Common myeloid progenitor, CD34-positive (primary cell): ENCODE results near the gene ZRANB3. TPM values are rescaled to one million over a fixed set of nuclear protein-coding genes. Genes with fewer than 3 reads are reported as not detected.

Experiments
- CTCF ChIA-PET: fragments of 350-600 bp; sonication (Branson Sonifier 250); formaldehyde crosslinking; loops from one replicate; lab custom pipeline; 2021; ENCODE audit warnings: antibody characterized with exemption; lab: Charles Lee
- POLR2A ChIA-PET: fragments of 350-600 bp; sonication (Branson Sonifier 250); formaldehyde crosslinking; loops from one replicate; lab custom pipeline; 2021; ENCODE audit warnings: antibody characterized with exemption; lab: Charles Lee
- DNase-seq, 3 donors: peaks; one replicate each; pipeline versions ENCODE4 v3.0.0 to v3.0.0-alpha.2; 2013
- H3K27ac ChIP-seq, 2 experiments: 1 replicate in 1 of 2; 2 replicates in 1 of 2; pipeline ENCODE4 v1.7.0; 2013; ENCODE audit warnings: inconsistent platforms in 2 of 2, low read length in 2 of 2, mild to moderate bottlenecking in 2 of 2, low read depth in 1 of 2, moderate library complexity in 1 of 2; ENCODE audit not compliant: severe bottlenecking in 2 of 2, insufficient read depth in 1 of 2, poor library complexity in 1 of 2
- H3K27me3 ChIP-seq, 5 experiments: replicated peaks in 2 of 5; 1 replicate in 3 of 5; 2 replicates in 2 of 5; pipeline versions ENCODE4 v1.6.1 to v1.7.0; 2013; ENCODE audit warnings: low read length in 4 of 5, mild to moderate bottlenecking in 2 of 5, moderate library complexity in 2 of 5, inconsistent platforms in 1 of 5; ENCODE audit not compliant: insufficient read depth in 5 of 5, control insufficient read depth in 4 of 5
- H3K36me3 ChIP-seq, 4 experiments: 1 replicate in 2 of 4; 2 replicates in 2 of 4; pipeline versions ENCODE4 v1.6.1 to v1.7.0; 2013; ENCODE audit warnings: low read length in 3 of 4, control low read depth in 1 of 4, mild to moderate bottlenecking in 1 of 4; ENCODE audit not compliant: control insufficient read depth in 4 of 4, insufficient read depth in 4 of 4
- H3K4me1 ChIP-seq, 4 experiments: 1 replicate in 3 of 4; 2 replicates in 1 of 4; pipeline versions ENCODE4 v1.6.1 to v1.7.1; 2013; ENCODE audit warnings: low read length in 3 of 4, mild to moderate bottlenecking in 3 of 4, control low read depth in 1 of 4, inconsistent platforms in 1 of 4, moderate library complexity in 1 of 4; ENCODE audit not compliant: control insufficient read depth in 4 of 4, insufficient read depth in 4 of 4; ENCODE audit errors: control extremely low read depth in 1 of 4
- H3K4me3 ChIP-seq, 7 experiments: 1 replicate in 4 of 7; 2 replicates in 3 of 7; pipeline versions ENCODE4 v1.5.1 to v1.7.0; 2013; ENCODE audit warnings: mild to moderate bottlenecking in 7 of 7, low read length in 6 of 7, moderate library complexity in 6 of 7, inconsistent platforms in 2 of 7, low read depth in 2 of 7, control low read depth in 1 of 7; ENCODE audit not compliant: insufficient read depth in 4 of 7, control insufficient read depth in 1 of 7; ENCODE audit errors: extremely low read depth in 1 of 7
- H3K9me3 ChIP-seq, 5 experiments: 1 replicate in 4 of 5; 2 replicates in 1 of 5; pipeline versions ENCODE4 v1.6.1 to v1.7.1; 2013; ENCODE audit warnings: low read length in 4 of 5, mild to moderate bottlenecking in 2 of 5, inconsistent platforms in 1 of 5, low read depth in 1 of 5, moderate library complexity in 1 of 5; ENCODE audit not compliant: control insufficient read depth in 4 of 5, insufficient read depth in 2 of 5; ENCODE audit errors: control extremely low read depth in 1 of 5
- WGBS: methylation state at CpG from one replicate; pipeline ENCODE4 v1.1.5; 2013; ENCODE audit not compliant: insufficient coverage; 5-methylcytosine and 5-hydroxymethylcytosine counted together
- polyA plus RNA-seq: library from polyadenylated mRNA; unstranded; fragments of 120-200 nt; gene quantifications from one replicate; pipeline ENCODE4 v1.2.1, GENCODE V29; 2013

ZRANB3 gene
- polyA plus RNA-seq, result 10.1 TPM

DNA sequence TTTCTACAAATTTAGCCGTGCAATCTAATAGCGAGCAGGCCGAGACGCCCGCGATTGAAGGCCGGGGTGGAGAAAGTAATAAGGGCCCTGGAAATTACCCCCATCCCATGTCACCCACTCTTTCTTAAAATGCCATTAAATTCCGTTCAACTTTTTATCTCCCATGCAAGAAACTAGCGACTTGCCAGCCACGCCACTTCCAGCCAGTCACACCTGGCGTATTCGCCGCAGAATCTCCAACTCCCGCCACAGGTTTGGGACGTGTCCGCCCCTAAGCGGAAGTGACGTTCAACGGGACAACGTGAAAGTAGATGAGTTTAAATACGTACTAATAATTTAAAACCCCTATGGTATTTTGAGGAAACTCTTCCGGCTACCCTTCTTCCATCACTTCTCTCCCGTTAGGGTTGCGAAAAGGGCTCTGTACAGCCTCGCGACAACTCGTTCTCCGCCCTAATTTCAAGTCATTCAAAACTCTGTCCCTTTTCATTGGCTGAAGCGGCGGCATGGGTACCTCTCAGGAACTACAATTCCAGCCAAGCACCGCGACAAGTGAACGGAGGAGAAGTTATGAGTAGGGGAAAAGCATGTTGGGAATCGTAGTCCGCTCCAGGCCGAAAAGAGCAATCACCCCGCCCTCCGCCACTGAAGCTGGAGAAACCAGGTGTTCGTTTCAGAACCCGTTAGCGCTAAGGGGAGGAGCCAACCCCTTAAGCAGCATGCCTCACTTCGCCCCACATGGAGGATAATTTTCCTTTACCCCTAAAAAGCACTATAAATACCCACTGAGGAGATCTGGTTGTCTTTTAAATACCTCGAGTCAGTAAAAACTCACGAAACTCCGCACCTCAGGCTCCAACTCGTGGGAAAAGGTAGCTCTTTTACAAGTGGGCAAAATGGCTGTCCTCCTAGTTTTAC is at the start of gene ZRANB3:
TSS of gene ZRANB3 (minus strand) at position 906 of the 918 bp plus-strand sequence.
- 0% methylated on average over 29 of the region's 46 CpGs for WGBS
- DNase-seq, result peak; percentile 98 to 99 (median 99)
- peak within 1 kb of the TSS; percentile 94 to 97 for H3K27ac ChIP-seq
- no peaks in the 10 kb centered on the region for H3K36me3 ChIP-seq
- ChIA-PET POLR2A (no interaction called here), CTCF (no interaction called here)
- peaks cover 12 to 25% (median 19%) of the 10 kb centered on the region in 4 experiments for H3K4me1 ChIP-seq
- H3K27me3 ChIP-seq, result no peaks in the 10 kb centered on the region
- no peaks in the 10 kb centered on the region for H3K9me3 ChIP-seq
- peak within 1 kb of the TSS; percentile 81 to 99 (median 88) for H3K4me3 ChIP-seq

DNA sequence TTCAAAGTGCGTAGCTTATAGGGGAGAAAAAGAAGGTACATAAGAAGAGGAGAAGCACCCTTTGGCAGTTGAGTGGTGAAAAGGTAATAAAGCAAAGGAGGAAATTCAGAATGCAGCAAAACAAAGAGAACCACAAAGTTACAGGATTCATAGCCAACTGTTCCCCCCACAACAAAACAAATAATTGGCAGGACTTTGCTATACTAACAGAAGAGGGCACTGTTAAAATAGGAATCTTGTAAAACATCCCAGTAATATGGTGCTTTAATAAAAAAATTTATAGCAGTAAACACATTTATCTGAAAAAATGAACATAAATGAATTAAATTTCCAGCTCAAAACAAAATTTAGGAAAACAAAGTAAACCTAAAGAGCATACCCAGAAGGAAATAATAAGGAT is 42.6 kb upstream of the ZRANB3 start:
- Histone ChIP-seq H3K27me3 (no peaks in the 10 kb centered on the region), H3K27ac (no peak overlapping the region), H3K4me1 (no peaks in the 10 kb centered on the region), H3K4me3 (no peak overlapping the region), H3K36me3 (peaks cover 0 to 7% (median 6%) of the 10 kb centered on the region in 4 experiments), H3K9me3 (no peaks in the 10 kb centered on the region)
- CTCF ChIA-PET, result interaction anchor here (0.7 to 1.9 kb wide), 4 partner anchors 11 to 152 kb away, joined by 3 to 10 read pairs (median 4); no protein-coding TSS in a partner anchor
- POLR2A ChIA-PET, result no interaction called here
- WGBS, result 100% methylated on average over 1 of the region's 1 CpG
- no peak for DNase-seq

DNA sequence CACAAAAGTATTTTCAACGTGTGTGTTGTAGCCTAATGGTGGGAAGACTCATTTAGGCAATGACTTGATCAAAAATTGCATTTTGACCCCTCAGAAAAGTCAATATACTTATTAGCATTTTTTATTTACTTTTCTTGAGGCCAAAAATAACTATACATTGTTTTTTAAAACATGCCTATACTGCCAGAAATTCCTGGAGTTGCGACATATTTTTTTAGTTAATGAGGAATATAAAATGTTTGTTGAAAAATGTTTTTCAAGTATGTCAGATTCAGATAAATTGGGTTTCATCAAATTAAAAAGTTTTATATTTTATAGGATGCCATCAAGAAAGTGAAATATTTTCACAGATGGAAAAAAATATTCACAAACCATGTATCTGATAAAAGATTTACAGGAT is 39.9 kb upstream of the ZRANB3 start:
- ChIA-PET POLR2A (no interaction called here), CTCF (no interaction called here)
- Histone ChIP-seq H3K4me1 (no peaks in the 10 kb centered on the region), H3K27me3 (no peaks in the 10 kb centered on the region), H3K36me3 (peaks cover 0 to 7% (median 6%) of the 10 kb centered on the region in 4 experiments), H3K27ac (no peak overlapping the region), H3K9me3 (no peaks in the 10 kb centered on the region), H3K4me3 (no peak overlapping the region)
- WGBS, result no CpG with 5 or more reads among the region's 2 CpGs
- DNase-seq, result no peak

DNA sequence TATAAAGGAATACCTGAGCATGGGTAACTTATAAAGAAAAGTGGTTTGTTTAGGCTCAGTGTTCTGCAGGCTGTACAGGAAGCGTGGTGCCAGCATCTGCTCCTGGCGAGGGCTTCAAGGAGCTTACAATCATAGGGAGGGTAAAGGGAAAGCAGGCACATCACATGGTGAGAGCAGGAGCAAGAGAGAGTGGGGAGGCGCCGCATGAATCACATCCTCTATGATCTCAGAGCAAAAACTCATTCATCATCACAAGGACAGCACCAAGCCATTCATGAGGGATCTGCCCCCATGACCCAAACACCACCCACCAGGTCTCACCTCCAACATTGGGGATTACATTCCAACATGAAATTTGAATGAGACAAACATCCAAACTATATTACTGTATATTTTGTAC is 32.8 kb upstream of the ZRANB3 start:
- 100% methylated on average over 2 of the region's 4 CpGs for WGBS
- peaks cover 2 to 6% (median 3%) of the 10 kb centered on the region in 4 experiments for H3K36me3 ChIP-seq
- ChIA-PET POLR2A (no interaction called here), CTCF (no interaction called here)
- peak in 1 of 3 donors; percentile 6 for DNase-seq
- no peak overlapping the region for H3K4me3 ChIP-seq
- H3K27me3 ChIP-seq, result no peaks in the 10 kb centered on the region
- no peaks in the 10 kb centered on the region for H3K4me1 ChIP-seq
- no peak overlapping the region for H3K27ac ChIP-seq
- H3K9me3 ChIP-seq, result no peaks in the 10 kb centered on the region

DNA sequence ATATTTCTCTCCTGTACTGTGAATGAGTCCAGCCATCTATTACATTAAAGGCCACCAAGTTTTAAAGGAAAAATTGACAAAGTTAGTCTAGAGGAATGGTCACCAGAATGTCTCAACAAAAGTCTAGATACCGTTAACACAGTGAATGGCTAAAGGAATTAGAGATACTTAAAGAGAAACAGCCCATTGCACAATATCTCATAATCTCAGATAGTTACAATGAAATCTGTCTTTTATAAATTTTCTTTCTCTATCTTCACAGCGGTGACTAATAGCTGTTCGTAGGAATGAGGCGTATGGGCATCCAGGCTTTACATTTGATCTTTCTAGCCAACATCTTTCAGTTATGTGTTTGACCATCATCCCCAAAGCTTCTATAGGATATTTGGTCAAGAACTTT is 30.9 kb upstream of the ZRANB3 start:
- no peaks in the 10 kb centered on the region for H3K9me3 ChIP-seq
- no CpG with 5 or more reads among the region's 4 CpGs for WGBS

DNA sequence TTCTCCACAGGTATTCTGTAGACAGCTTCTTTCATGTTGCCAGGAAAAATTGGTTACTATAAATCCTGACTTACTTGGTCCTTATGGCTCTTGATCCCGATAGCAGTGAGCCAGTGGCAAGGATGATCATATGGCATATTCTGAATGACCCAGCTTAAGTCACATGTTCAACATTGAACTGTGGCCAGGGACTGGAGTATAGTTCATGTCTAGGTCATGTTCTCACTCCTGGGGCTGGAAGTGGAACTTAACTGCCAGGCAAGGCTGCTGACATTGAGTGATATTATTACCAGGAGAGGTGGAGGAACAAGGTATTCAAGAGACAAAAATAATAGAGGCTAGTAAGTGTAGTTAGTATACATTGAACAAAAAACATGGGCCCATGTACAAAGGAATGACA is 26.5 kb upstream of the ZRANB3 start:
- Histone ChIP-seq H3K27me3 (no peaks in the 10 kb centered on the region), H3K27ac (no peak overlapping the region), H3K4me1 (no peaks in the 10 kb centered on the region), H3K4me3 (no peak overlapping the region), H3K9me3 (no peaks in the 10 kb centered on the region), H3K36me3 (peaks cover 3 to 10% (median 7%) of the 10 kb centered on the region in 4 experiments)
- WGBS, result 90% methylated on average over 1 of the region's 1 CpG
- ChIA-PET CTCF (no interaction called here), POLR2A (interaction anchor here (0.5 kb wide), 1 partner anchor 107 kb away, joined by 3 read pairs; no protein-coding TSS in a partner anchor)
- no peak for DNase-seq

More for the DNA sequence above, 30.9 kb upstream of the ZRANB3 start:
- no peak overlapping the region for H3K27ac ChIP-seq
- no peak overlapping the region for H3K4me3 ChIP-seq
- no peaks in the 10 kb centered on the region for H3K4me1 ChIP-seq
- ChIA-PET POLR2A (no interaction called here), CTCF (no interaction called here)
- H3K36me3 ChIP-seq, result peaks cover 2 to 6% (median 6%) of the 10 kb centered on the region in 4 experiments
- H3K27me3 ChIP-seq, result no peaks in the 10 kb centered on the region
- no peak for DNase-seq

DNA sequence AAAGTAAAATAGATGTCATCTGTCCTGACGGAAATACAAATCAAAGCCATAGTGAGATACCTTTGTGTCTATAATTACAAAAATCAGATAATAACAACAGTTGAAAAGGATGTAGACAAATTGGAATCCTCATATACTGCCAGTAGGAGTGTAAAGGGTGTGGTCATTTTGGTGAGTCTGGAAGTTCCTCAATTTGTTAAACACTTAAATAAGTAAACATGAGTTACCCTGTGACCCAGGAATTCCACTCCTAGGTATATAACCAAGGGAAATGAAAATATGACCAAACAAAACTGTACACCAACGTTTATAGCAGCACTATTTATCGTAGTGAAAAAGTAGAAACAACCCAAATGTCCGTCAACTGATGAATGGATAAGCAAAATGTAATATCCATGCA is 24.3 kb upstream of the ZRANB3 start:
- Histone ChIP-seq H3K27me3 (no peaks in the 10 kb centered on the region), H3K27ac (no peak overlapping the region), H3K4me1 (no peaks in the 10 kb centered on the region), H3K4me3 (no peak overlapping the region), H3K36me3 (peaks cover 3 to 11% (median 4%) of the 10 kb centered on the region in 4 experiments), H3K9me3 (no peaks in the 10 kb centered on the region)
- peak in 1 of 3 donors; percentile 10 for DNase-seq
- ChIA-PET POLR2A (no interaction called here), CTCF (no interaction called here)
- WGBS, result no CpG with 5 or more reads among the region's 4 CpGs
